ENCODE measurements around the gene MEF2D. TPM values are rescaled to one million over a fixed set of nuclear protein-coding genes. Genes with fewer than 3 reads are reported as not detected.

MEF2D gene
- total RNA-seq, 1 experiment from 2014 or later, result 18.3 TPM

GRCh38 chr1:156484480-156485058 is 16.0 kb downstream of the MEF2D start:
- no TSS peak for BruUV-seq (replicated peaks)
- POLR2A ChIA-PET (ENCODE audit: low non-redundant PET), result no interaction called here
- DNase-seq (ENCODE audit: low spot score), result no peak
- Histone ChIP-seq H3K27ac (ENCODE audit: low read depth, low read length, poor library complexity, severe bottlenecking) (no peak overlapping the region), H3K36me3 (ENCODE audit: insufficient read depth, low read length, poor library complexity, severe bottlenecking) (peaks cover 21% of the 10 kb centered on the region), H3K9me3 (ENCODE audit: low read depth, low read length, poor library complexity, severe bottlenecking) (no peaks in the 10 kb centered on the region), H3K4me3 (ENCODE audit: low read depth, low read length, poor library complexity, severe bottlenecking) (no peak overlapping the region), H3K4me1 (ENCODE audit: insufficient read depth, low read length, poor library complexity, severe bottlenecking) (peaks cover 8% of the 10 kb centered on the region), H3K27me3 (replicated peaks; ENCODE audit: insufficient read depth, low read depth, low read length, poor library complexity) (no peaks in the 10 kb centered on the region)
- CTCF ChIA-PET, result no interaction called here
- TF ChIP-seq, protein P1, sequence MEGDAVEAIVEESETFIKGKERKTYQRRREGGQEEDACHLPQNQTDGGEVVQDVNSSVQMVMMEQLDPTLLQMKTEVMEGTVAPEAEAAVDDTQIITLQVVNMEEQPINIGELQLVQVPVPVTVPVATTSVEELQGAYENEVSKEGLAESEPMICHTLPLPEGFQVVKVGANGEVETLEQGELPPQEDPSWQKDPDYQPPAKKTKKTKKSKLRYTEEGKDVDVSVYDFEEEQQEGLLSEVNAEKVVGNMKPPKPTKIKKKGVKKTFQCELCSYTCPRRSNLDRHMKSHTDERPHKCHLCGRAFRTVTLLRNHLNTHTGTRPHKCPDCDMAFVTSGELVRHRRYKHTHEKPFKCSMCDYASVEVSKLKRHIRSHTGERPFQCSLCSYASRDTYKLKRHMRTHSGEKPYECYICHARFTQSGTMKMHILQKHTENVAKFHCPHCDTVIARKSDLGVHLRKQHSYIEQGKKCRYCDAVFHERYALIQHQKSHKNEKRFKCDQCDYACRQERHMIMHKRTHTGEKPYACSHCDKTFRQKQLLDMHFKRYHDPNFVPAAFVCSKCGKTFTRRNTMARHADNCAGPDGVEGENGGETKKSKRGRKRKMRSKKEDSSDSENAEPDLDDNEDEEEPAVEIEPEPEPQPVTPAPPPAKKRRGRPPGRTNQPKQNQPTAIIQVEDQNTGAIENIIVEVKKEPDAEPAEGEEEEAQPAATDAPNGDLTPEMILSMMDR (conservative IDR thresholded peaks at IDR 0.05; ENCODE audit: low read depth, low read length), result no peak
- TF ChIP-seq EZH2 (IDR thresholded peaks at IDR 0.05; ENCODE audit: borderline replicate concordance, low read depth, low read length, poor library complexity, severe bottlenecking), result no peak
- intact Hi-C loops (cut with micrococcal nuclease; ENCODE audit: unreplicated experiment), result loop anchor here (5.0 kb wide), 1 partner anchor 88 kb away; the partner anchor contains the start of gene IQGAP3

- intact Hi-C loops (cut with micrococcal nuclease; ENCODE audit: unreplicated experiment), result loop anchor here (5.0 kb wide), 1 partner anchor 89 kb away; the partner anchor contains the start of gene IQGAP3
- POLR2A ChIA-PET (ENCODE audit: low non-redundant PET), result no interaction called here
- no peaks in the 10 kb centered on the region for H3K27me3 ChIP-seq (replicated peaks; ENCODE audit: insufficient read depth, low read depth, low read length, poor library complexity)
- H3K4me3 ChIP-seq (ENCODE audit: low read depth, low read length, poor library complexity, severe bottlenecking), result no peak overlapping the region
- BruUV-seq (replicated peaks), result no TSS peak
- H3K9me3 ChIP-seq (ENCODE audit: low read depth, low read length, poor library complexity, severe bottlenecking), result no peaks in the 10 kb centered on the region
- TF ChIP-seq EZH2 (IDR thresholded peaks at IDR 0.05; ENCODE audit: borderline replicate concordance, low read depth, low read length, poor library complexity, severe bottlenecking), result no peak
- TF ChIP-seq, protein P1 (conservative IDR thresholded peaks at IDR 0.05; ENCODE audit: low read depth, low read length), result no peak
- H3K27ac ChIP-seq (ENCODE audit: low read depth, low read length, poor library complexity, severe bottlenecking), result no peak overlapping the region
- DNase-seq (ENCODE audit: low spot score), result no peak
- no peaks in the 10 kb centered on the region for H3K4me1 ChIP-seq (ENCODE audit: insufficient read depth, low read length, poor library complexity, severe bottlenecking)
- H3K36me3 ChIP-seq (ENCODE audit: insufficient read depth, low read length, poor library complexity, severe bottlenecking), result peaks cover 27% of the 10 kb centered on the region
- CTCF ChIA-PET, result interaction anchor here (0.9 kb wide), 1 partner anchor 25 kb away, joined by 10 read pairs; no protein-coding TSS in a partner anchor
Measured at GRCh38 chr1:156483397-156483796, 17.2 kb downstream of the MEF2D start.

- no peak for DNase-seq (ENCODE audit: low spot score)
- intact Hi-C loops (cut with micrococcal nuclease; ENCODE audit: unreplicated experiment), result loop anchor here (5.0 kb wide), 1 partner anchor 90 kb away; the partner anchor contains the start of gene IQGAP3
- POLR2A ChIA-PET (ENCODE audit: low non-redundant PET), result no interaction called here
- Histone ChIP-seq H3K27me3 (replicated peaks; ENCODE audit: insufficient read depth, low read depth, low read length, poor library complexity) (no peaks in the 10 kb centered on the region), H3K27ac (ENCODE audit: low read depth, low read length, poor library complexity, severe bottlenecking) (no peak overlapping the region), H3K9me3 (ENCODE audit: low read depth, low read length, poor library complexity, severe bottlenecking) (no peaks in the 10 kb centered on the region), H3K4me3 (ENCODE audit: low read depth, low read length, poor library complexity, severe bottlenecking) (no peak overlapping the region), H3K36me3 (ENCODE audit: insufficient read depth, low read length, poor library complexity, severe bottlenecking) (peaks cover 27% of the 10 kb centered on the region), H3K4me1 (ENCODE audit: insufficient read depth, low read length, poor library complexity, severe bottlenecking) (no peaks in the 10 kb centered on the region)
- no TSS peak for BruUV-seq (replicated peaks)
- TF ChIP-seq EZH2 (IDR thresholded peaks at IDR 0.05; ENCODE audit: borderline replicate concordance, low read depth, low read length, poor library complexity, severe bottlenecking), result no peak
- TF ChIP-seq, protein P1 (conservative IDR thresholded peaks at IDR 0.05; ENCODE audit: low read depth, low read length), result no peak
- CTCF ChIA-PET, result interaction anchor here (0.9 kb wide), 1 partner anchor 24 kb away, joined by 10 read pairs; no protein-coding TSS in a partner anchor
Measured at GRCh38 chr1:156482276-156482675, 18.3 kb downstream of the MEF2D start.

Data from A673 (cell line).